IPS-18a (cell line): ENCODE data around the gene ZNRF1.

Experiments
- H3K27ac ChIP-seq: one replicate; pipeline ENCODE4 v1.5.1; 2013; ENCODE audit warnings: low read length
- H3K27me3 ChIP-seq: one replicate; pipeline ENCODE4 v1.6.1; 2013; ENCODE audit warnings: mild to moderate bottlenecking, low read length; ENCODE audit not compliant: control insufficient read depth, insufficient read depth
- H3K36me3 ChIP-seq: one replicate; pipeline ENCODE4 v1.6.1; 2013; ENCODE audit warnings: low read depth, low read length; ENCODE audit not compliant: control insufficient read depth
- H3K4me1 ChIP-seq: one replicate; pipeline ENCODE4 v1.6.1; 2013; ENCODE audit warnings: low read depth, low read length; ENCODE audit not compliant: control insufficient read depth
- H3K4me3 ChIP-seq: one replicate; pipeline ENCODE4 v1.5.1; 2013; ENCODE audit warnings: low read length
- H3K9ac ChIP-seq: one replicate; pipeline ENCODE4 v1.6.1; 2013; ENCODE audit warnings: mild to moderate bottlenecking, low read length, moderate library complexity
- H3K9me3 ChIP-seq: one replicate; pipeline ENCODE4 v1.6.1; 2013; ENCODE audit warnings: low read depth, low read length; ENCODE audit not compliant: control insufficient read depth

Gene ZNRF1

DNA sequence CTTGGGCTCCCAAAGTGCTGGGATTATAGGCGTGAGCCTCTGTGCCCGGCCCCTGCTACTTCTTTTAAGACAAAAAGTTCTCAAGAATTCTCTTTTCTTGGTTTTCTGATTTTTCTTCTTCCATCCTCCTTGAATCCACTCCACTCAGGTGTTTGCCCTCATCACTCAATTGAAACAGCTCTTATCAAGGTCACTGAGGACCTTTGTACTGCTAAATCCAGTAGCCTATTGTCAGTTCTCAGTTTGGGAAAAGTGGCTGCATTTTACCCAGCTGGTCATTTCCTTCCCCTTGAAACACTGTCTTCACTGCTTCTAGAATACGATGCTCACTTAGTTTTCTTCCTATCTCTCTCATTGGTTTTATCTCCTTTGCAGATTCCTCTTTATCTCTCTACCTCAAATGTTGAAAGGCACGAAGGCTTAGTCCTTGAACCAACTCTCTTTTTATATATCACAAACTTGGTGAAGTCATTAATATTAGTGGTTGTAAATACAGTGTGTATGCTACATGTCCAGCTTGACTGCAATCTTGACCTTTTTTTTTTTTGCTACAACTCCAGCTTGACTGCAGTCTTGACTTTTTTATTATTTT lies 29.8 kb downstream of the ZNRF1 start:
- H3K4me3 ChIP-seq: no peak overlapping the region
- H3K9ac ChIP-seq: no peak overlapping the region
- no peak overlapping the region for H3K27ac ChIP-seq
- H3K27me3 ChIP-seq: no peaks in the 10 kb centered on the region
- no peaks in the 10 kb centered on the region for H3K36me3 ChIP-seq
- peaks cover 3% of the 10 kb centered on the region for H3K9me3 ChIP-seq
- H3K4me1 ChIP-seq: no peaks in the 10 kb centered on the region

DNA sequence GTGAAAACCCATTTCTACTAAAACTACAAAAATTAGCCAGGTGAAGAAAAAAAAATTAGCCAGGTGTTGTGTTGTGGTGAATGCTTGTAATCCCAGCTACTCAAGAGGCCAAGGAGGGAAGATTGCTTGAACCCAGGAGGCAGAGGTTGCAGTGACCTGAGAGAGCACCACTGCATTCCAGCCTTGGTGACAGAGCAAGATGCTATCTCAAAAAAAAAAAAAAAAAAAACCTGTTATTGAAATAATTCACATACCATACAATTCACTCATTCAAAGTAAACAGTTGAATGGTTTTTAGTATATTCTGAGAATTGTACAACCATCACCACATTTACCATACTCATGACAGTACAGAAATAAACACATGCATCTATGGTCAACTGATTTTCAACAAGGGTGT lies 31.0 kb downstream of the ZNRF1 start:
- peaks cover 3% of the 10 kb centered on the region for H3K9me3 ChIP-seq
- H3K4me3 ChIP-seq: no peak overlapping the region
- H3K4me1 ChIP-seq: no peaks in the 10 kb centered on the region
- no peak overlapping the region for H3K27ac ChIP-seq
- no peaks in the 10 kb centered on the region for H3K27me3 ChIP-seq
- no peaks in the 10 kb centered on the region for H3K36me3 ChIP-seq
- no peak overlapping the region for H3K9ac ChIP-seq

DNA sequence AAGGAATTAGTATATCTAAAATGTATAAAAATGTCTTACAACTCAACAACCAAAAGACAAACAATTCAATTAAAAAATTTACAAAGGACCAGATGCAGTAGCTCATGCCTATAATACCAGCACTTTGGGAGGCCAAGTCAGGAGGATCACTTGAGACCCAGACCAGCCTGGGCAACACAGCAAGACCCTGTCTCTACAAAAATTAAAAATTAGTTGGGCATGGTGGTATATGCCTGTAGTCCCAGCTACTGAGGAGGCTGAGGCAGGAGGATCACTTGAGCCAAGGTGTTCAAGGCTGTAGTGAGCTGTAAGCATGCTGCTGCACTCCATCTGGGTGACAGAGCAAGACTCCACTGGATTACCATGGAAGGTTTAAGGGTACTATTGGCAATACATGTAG lies 33.8 kb downstream of the ZNRF1 start:
- Histone ChIP-seq H3K27ac (no peak overlapping the region), H3K4me1 (no peaks in the 10 kb centered on the region), H3K9me3 (peaks cover 3% of the 10 kb centered on the region), H3K9ac (no peak overlapping the region), H3K36me3 (no peaks in the 10 kb centered on the region), H3K27me3 (no peaks in the 10 kb centered on the region), H3K4me3 (no peak overlapping the region)

DNA sequence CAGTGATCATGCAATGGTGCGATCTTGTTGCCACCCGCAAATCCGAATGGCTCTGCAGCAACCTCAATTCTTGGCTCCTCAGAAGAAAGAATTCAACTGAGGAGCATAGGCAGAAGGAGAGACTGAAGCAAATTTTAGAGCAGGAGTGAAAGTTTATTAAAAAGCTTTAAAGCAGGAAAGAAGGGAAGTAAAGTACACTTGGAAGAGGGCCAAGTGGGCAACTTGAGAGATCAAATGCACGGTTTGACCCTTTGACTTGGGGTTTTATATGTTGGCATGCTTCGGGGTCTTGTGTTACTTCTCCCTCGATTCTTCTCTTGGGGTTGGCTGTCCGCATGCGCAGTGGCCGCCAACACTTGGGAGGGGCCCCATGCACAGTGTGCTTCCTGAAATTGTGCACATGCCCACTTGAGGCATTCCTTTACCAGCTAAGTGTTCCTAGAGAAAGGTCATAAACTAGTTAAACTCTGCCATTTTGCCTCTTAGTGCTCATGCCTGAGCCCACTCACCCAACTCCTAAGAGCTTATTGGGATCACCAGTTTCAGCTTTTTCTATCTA lies 36.7 kb downstream of the ZNRF1 start:
- H3K27ac ChIP-seq: no peak overlapping the region
- H3K4me1 ChIP-seq: no peaks in the 10 kb centered on the region
- no peaks in the 10 kb centered on the region for H3K36me3 ChIP-seq
- H3K9ac ChIP-seq: no peak overlapping the region
- no peaks in the 10 kb centered on the region for H3K27me3 ChIP-seq
- no peaks in the 10 kb centered on the region for H3K9me3 ChIP-seq
- no peak overlapping the region for H3K4me3 ChIP-seq

DNA sequence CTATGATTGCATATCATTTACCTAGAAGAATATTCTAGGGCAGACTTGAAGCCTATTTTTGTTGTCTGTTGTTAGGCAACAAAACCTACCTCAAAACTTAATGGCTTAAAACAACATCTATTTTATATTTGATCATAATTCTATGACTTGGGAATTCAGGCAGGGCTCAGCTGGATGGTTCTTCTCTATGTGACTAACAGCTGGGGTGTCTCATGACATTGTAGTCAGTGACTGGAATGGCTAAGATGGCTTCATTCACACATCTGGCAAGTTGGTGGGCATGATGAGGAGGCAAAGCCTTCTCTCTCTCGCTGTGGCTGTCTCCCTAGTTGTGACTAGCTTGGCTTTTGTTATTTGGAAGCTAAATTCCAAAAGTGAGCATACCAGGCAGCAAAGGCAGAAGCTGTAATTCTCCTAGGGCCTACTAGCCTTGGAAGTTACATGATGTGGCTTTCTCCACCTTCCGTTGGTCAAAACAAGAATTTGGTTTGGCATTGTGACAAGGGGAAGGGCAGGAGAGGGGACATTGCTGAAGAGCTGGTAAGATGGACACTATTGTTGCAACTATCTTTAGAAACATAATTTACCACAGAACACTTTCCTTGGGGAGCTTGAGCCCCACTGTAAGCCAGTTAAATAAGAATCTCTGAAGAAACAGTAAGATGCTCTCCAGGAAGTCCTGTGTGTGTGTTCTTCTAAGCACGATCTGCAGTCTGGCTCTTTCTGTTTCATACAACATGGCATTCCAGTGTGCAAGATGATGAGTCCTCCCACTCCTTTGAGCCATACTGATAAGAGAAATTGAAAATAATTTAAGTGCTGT lies 39.4 kb downstream of the ZNRF1 start:
- H3K27me3 ChIP-seq: no peaks in the 10 kb centered on the region

DNA sequence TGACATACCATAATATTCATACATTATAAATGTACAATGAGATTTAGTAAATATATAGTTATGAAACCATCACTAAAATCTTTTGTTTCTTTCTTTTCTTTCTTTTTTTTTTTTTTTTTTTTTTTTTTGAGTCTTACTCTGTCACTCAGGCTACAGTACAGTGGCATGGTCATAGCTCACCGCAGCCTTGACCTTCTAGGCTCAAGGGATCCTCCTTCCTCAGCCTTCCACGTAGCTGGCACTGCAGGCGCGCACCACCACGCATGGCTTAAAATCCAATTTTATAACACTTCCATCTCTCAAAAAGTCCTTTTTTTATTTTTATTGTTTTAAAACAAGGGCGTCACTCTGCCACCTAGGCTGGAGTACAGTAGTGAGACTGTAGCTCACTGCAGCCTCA lies 41.1 kb downstream of the ZNRF1 start:
- H3K4me3 ChIP-seq: no peak overlapping the region
- H3K9me3 ChIP-seq: no peaks in the 10 kb centered on the region
- H3K36me3 ChIP-seq: no peaks in the 10 kb centered on the region
- no peaks in the 10 kb centered on the region for H3K27me3 ChIP-seq
- no peak overlapping the region for H3K27ac ChIP-seq
- H3K9ac ChIP-seq: no peak overlapping the region
- no peaks in the 10 kb centered on the region for H3K4me1 ChIP-seq

More for the DNA sequence above, 39.4 kb downstream of the ZNRF1 start:
- no peak overlapping the region for H3K9ac ChIP-seq
- no peaks in the 10 kb centered on the region for H3K36me3 ChIP-seq
- H3K4me3 ChIP-seq: no peak overlapping the region
- no peaks in the 10 kb centered on the region for H3K9me3 ChIP-seq
- H3K4me1 ChIP-seq: no peaks in the 10 kb centered on the region
- no peak overlapping the region for H3K27ac ChIP-seq

DNA sequence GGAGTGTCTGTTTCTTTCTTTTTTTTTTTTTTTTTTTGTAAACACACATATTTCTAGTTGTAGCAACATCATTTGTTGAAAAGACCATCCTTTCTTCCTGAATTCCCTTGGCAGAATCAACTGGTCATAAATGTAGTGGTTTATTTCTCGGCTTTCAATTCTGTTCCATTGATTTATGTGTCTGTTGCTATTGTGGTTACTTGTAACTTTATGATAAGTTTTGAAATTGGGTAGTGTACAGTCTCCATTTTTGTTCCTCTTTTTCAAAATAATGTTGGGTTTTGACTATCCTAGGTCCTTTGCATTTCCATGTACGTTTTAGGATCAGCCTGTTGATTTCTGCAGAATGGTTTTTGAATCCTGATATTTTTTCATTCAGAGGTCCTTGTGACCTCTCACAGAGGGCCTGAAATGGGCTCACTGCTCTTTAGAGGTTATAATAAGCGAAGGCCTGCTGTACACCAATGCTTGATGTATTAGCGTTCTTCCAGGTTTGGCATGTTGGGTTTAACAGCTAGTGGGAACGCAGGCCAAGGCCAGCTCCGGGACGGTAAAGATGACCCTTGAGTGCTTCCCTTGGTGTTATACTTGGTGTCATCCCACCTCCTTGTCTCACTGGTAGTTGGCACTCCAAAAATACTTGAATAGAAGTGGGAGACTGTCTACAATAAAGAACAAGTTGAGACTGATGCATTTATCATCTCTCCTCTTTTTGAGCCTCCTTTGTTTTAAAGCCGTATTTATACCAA lies 43.8 kb downstream of the ZNRF1 start:
- no peak overlapping the region for H3K9ac ChIP-seq
- no peaks in the 10 kb centered on the region for H3K9me3 ChIP-seq
- H3K27ac ChIP-seq: no peak overlapping the region
- no peak overlapping the region for H3K4me3 ChIP-seq
- no peaks in the 10 kb centered on the region for H3K36me3 ChIP-seq
- no peaks in the 10 kb centered on the region for H3K4me1 ChIP-seq
- no peaks in the 10 kb centered on the region for H3K27me3 ChIP-seq

DNA sequence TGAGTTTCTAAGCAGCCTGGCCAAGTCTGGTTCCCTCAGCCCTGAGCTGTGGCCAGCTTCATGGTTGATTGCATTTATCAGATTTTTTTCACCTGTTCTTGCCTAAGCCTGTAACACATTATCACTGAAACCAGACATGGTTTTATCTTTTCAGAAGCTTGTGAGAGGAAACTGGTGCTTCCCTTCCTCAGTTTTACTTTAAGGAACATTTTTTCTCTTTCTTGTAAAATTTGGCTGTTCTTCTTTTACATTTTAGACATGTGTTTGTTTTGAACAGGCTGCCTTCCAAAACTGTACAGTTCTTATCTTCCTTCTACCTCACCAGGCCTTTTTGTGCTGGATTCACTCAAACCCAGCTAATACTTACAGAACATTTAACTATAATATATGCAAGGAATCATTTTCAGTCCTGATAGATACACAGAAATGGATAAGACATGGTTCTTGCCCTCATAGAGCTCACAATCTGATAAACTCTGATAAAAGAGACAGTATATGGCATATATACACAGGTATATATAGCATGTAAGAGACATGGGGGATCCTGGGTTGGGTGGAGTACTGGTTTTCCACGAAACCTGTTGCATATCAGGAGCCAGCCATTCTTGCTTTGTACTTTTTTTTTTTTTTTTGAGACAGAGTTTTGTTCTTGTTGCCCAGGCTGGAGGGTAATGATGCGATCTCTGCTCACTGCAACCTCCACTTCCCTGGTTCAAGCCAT lies 44.5 kb downstream of the ZNRF1 start:
- H3K9me3 ChIP-seq: no peaks in the 10 kb centered on the region
- no peak overlapping the region for H3K27ac ChIP-seq
- no peak overlapping the region for H3K4me3 ChIP-seq
- no peak overlapping the region for H3K9ac ChIP-seq
- H3K27me3 ChIP-seq: no peaks in the 10 kb centered on the region
- H3K4me1 ChIP-seq: no peaks in the 10 kb centered on the region
- no peaks in the 10 kb centered on the region for H3K36me3 ChIP-seq

DNA sequence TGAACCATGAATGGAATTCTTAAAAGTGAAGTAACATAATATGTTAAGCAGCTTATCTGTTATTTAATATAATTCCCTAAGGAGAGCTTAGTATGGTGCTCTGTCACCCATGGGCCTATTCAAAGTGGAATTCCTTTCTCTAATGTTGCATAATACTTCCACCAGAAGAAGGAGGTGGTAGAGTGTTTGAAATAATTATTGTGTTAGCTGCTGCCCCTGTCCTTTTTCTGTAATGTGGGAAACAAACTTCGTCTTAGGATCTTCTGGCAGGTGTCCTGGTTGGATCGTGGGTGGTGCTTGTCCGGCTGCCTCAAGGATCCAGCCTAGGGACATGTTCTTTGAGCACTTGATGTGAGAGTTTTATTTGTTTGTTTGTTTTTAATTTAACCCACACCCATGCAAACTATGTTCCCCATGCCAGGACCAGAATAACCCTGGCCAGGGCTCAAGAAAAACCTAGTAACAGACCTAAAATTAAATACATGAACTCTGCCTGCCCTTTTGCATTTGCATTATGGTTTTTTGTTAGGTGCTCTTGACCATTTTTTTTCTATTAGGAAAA lies 46.1 kb downstream of the ZNRF1 start:
- H3K9me3 ChIP-seq: no peaks in the 10 kb centered on the region

DNA sequence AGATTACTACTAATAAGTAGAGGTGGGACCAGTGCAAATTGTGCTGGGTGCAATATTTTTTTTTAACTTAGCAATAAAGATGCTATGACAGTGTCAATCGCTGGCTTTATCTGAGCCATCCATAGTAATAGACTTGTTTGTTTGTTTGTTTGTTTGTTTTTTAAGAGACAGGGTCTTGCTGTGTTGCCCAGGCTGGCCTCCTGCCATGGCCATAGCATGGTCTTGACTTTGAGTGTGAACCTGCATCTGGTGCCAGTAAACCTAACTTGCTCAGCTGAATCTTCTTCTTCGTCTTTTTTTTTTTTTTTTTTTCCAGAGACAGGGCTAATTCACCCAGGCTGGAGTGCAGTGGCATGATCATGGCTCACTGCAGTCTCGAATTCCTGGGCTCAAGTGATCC lies 46.6 kb downstream of the ZNRF1 start:
- Histone ChIP-seq H3K9ac (no peak overlapping the region), H3K27me3 (no peaks in the 10 kb centered on the region), H3K4me1 (no peaks in the 10 kb centered on the region), H3K9me3 (no peaks in the 10 kb centered on the region), H3K4me3 (no peak overlapping the region), H3K36me3 (no peaks in the 10 kb centered on the region), H3K27ac (no peak overlapping the region)

More for the DNA sequence above, 46.1 kb downstream of the ZNRF1 start:
- Histone ChIP-seq H3K27me3 (no peaks in the 10 kb centered on the region), H3K27ac (no peak overlapping the region), H3K9ac (no peak overlapping the region), H3K36me3 (no peaks in the 10 kb centered on the region), H3K4me3 (no peak overlapping the region), H3K4me1 (no peaks in the 10 kb centered on the region)

DNA sequence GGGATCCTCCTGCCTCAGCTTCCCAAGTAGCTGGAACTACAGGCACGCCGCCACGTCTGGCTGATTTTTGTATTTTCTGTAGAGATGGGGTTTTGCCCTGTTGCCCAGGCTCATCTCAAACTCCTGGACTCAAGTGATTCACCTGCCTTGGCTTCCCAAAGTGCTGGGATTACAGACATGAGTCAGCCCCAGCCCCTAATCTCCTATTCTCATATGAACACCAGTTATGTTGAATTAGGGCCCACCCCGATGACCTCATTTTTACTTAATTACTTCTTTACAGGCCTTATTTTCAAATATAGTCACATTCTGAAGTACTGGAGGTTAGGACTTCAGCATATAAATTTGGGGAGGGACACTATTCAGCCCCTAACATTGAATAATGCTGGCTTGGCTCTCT lies 49.2 kb downstream of the ZNRF1 start:
- Histone ChIP-seq H3K9me3 (no peaks in the 10 kb centered on the region), H3K9ac (no peak overlapping the region), H3K27me3 (no peaks in the 10 kb centered on the region), H3K4me3 (no peak overlapping the region), H3K27ac (no peak overlapping the region), H3K4me1 (peaks cover 8% of the 10 kb centered on the region), H3K36me3 (no peaks in the 10 kb centered on the region)
